IMR-90 (cell line): ENCODE results near the gene CAP2. TPM values are rescaled to one million over a fixed set of nuclear protein-coding genes. Genes with fewer than 3 reads are reported as not detected.

ENCODE experiments used
- ATAC-seq: fragments of 200-7000 bp; cut with Tn5 transposase; 2 replicates; pipeline ENCODE4 v1.9.1; 2020; ENCODE audit warnings: low read depth, mild to moderate bottlenecking, moderate library complexity
- BruUV-seq: library from RNA; stranded (reverse); fragments of 400-500 nt; replicated peaks from 2 replicates; lab custom pipeline; 2021; lab: Mats Ljungman, UMichigan
- CTCF ChIA-PET: fragments of 300-600 bp; formaldehyde crosslinking; extraction: SDS; loops from one replicate; lab custom pipeline; 2021; ENCODE audit warnings: antibody characterized with exemption; lab: Yijun Ruan, JAX
- POLR2A ChIA-PET: fragments of 300-600 bp; sonication (Branson Sonifier 250); formaldehyde crosslinking; loops from one replicate; lab custom pipeline; 2022; ENCODE audit warnings: antibody characterized with exemption; ENCODE audit not compliant: unreplicated experiment; lab: Charles Lee
- DNase-seq: peaks from one replicate; pipeline ENCODE4 v3.0.0; 2013
- H2AFZ ChIP-seq: replicated peaks from 2 replicates; pipeline ENCODE3; 2013; ENCODE audit warnings: low read length, mild to moderate bottlenecking; ENCODE audit not compliant: poor library complexity
- H2AK5ac ChIP-seq: 2 replicates; pipeline ENCODE4 v1.6.1; 2013; ENCODE audit warnings: low read depth, low read length, inconsistent platforms
- H2AK9ac ChIP-seq: replicated peaks from 2 replicates; pipeline ENCODE3; 2013; ENCODE audit warnings: mild to moderate bottlenecking, low read depth, low read length, moderate library complexity; ENCODE audit not compliant: poor library complexity
- H2BK120ac ChIP-seq: 2 replicates; pipeline ENCODE4 v1.6.1; 2013; ENCODE audit warnings: low read depth, low read length, inconsistent platforms
- H2BK15ac ChIP-seq: 3 replicates; pipeline ENCODE4 v1.6.1; 2013; ENCODE audit warnings: low read depth, low read length, inconsistent platforms
- H2BK20ac ChIP-seq: 2 replicates; pipeline ENCODE4 v1.6.1; 2013; ENCODE audit warnings: low read depth, mild to moderate bottlenecking, inconsistent platforms, low read length, moderate library complexity
- H2BK5ac ChIP-seq: 2 replicates; pipeline ENCODE4 v1.6.1; 2013; ENCODE audit warnings: mild to moderate bottlenecking, low read depth, low read length, inconsistent platforms; ENCODE audit not compliant: poor library complexity, severe bottlenecking
- H3K14ac ChIP-seq: replicated peaks from 2 replicates; pipeline ENCODE4 v1.6.1; 2013; ENCODE audit warnings: low read depth, low read length, inconsistent platforms
- H3K18ac ChIP-seq: 2 replicates; pipeline ENCODE4 v1.6.1; 2013; ENCODE audit warnings: low read depth, low read length, control low read depth
- H3K23ac ChIP-seq: 2 replicates; pipeline ENCODE4 v1.6.1; 2013; ENCODE audit warnings: low read depth, low read length, inconsistent platforms
- H3K27ac ChIP-seq: 2 replicates; pipeline ENCODE4 v1.5.1; 2013; ENCODE audit warnings: mild to moderate bottlenecking, control low read depth, low read length; ENCODE audit not compliant: insufficient read depth
- H3K27me3 ChIP-seq: 2 replicates; pipeline ENCODE4 v1.6.1; 2013; ENCODE audit warnings: low read length; ENCODE audit not compliant: control insufficient read depth, insufficient read depth
- H3K36me3 ChIP-seq: 2 replicates; pipeline ENCODE4 v1.6.1; 2013; ENCODE audit warnings: low read length, mixed read lengths; ENCODE audit not compliant: control insufficient read depth, insufficient read depth
- H3K4ac ChIP-seq: 2 replicates; pipeline ENCODE4 v1.6.1; 2013; ENCODE audit warnings: low read depth, low read length, inconsistent platforms
- H3K4me1 ChIP-seq: 2 replicates; pipeline ENCODE4 v1.6.1; 2013; ENCODE audit warnings: low read length, mixed read lengths; ENCODE audit not compliant: control insufficient read depth, insufficient read depth
- H3K4me2 ChIP-seq: 2 replicates; pipeline ENCODE4 v1.6.1; 2013; ENCODE audit warnings: low read depth, mild to moderate bottlenecking, control low read depth, low read length, moderate library complexity
- H3K4me3 ChIP-seq: 2 replicates; pipeline ENCODE4 v1.5.1; 2013; ENCODE audit warnings: low read depth, mild to moderate bottlenecking, control low read depth, low read length, moderate library complexity; ENCODE audit not compliant: insufficient read depth
- H3K56ac ChIP-seq: 2 replicates; pipeline ENCODE4 v1.6.1; 2013; ENCODE audit warnings: low read length, inconsistent platforms; ENCODE audit not compliant: insufficient read depth; ENCODE audit errors: extremely low read depth
- H3K79me1 ChIP-seq, 2 experiments: 2 replicates each; pipeline ENCODE4 v1.6.1; 2013; ENCODE audit warnings: low read length in 2 of 2, inconsistent platforms in 1 of 2, low read depth in 1 of 2
- H3K9ac ChIP-seq: 2 replicates; pipeline ENCODE4 v1.6.1; 2013; ENCODE audit warnings: low read depth, low read length, control low read depth
- H3K9me1 ChIP-seq: 2 replicates; pipeline ENCODE4 v1.6.1; 2013; ENCODE audit warnings: low read length, inconsistent platforms; ENCODE audit not compliant: insufficient read depth
- H3K9me3 ChIP-seq: 2 replicates; pipeline ENCODE4 v1.6.1; 2013; ENCODE audit warnings: low read length; ENCODE audit not compliant: control insufficient read depth, insufficient read depth
- H4K20me1 ChIP-seq: 2 replicates; pipeline ENCODE4 v1.6.1; 2013; ENCODE audit warnings: low read length, inconsistent platforms; ENCODE audit not compliant: insufficient read depth
- H4K5ac ChIP-seq: 2 replicates; pipeline ENCODE4 v1.6.1; 2013; ENCODE audit warnings: mild to moderate bottlenecking, low read depth, low read length, control low read depth
- H4K8ac ChIP-seq, 2 experiments: 2 replicates each; pipeline ENCODE4 v1.6.1; 2013; ENCODE audit warnings: low read depth in 2 of 2, low read length in 2 of 2, control low read depth in 1 of 2, inconsistent platforms in 1 of 2
- H4K91ac ChIP-seq: 2 replicates; pipeline ENCODE4 v1.6.1; 2013; ENCODE audit warnings: low read depth, low read length, inconsistent platforms; ENCODE audit not compliant: insufficient read depth
- BHLHE40 ChIP-seq: fragments of 150-350 bp; IDR thresholded peaks from 2 replicates; pipeline ENCODE4 v1.6.1; 2016; ENCODE audit warnings: mild to moderate bottlenecking, low read depth, low read length
- CEBPB ChIP-seq: IDR thresholded peaks from 2 replicates; pipeline ENCODE4 v1.6.1; 2012; ENCODE audit warnings: low read depth, low read length, improper control_type of control experiment
- CTCF ChIP-seq: conservative IDR thresholded peaks from 2 replicates; pipeline ENCODE4 v1.5.1; 2012; ENCODE audit warnings: mild to moderate bottlenecking, low read depth, low read length, improper control_type of control experiment
- FOS ChIP-seq: fragments of 150-350 bp; IDR thresholded peaks from 2 replicates; pipeline ENCODE4 v1.6.1; 2016; ENCODE audit warnings: low read depth, low read length
- MAFK ChIP-seq: IDR thresholded peaks from 2 replicates; pipeline ENCODE4 v1.6.1; 2012; ENCODE audit warnings: low read depth, low read length, improper control_type of control experiment
- MAZ ChIP-seq: IDR thresholded peaks from 2 replicates; pipeline ENCODE4 v1.6.1; 2012; ENCODE audit warnings: low read depth, mild to moderate bottlenecking, low read length, improper control_type of control experiment, moderate library complexity, borderline replicate concordance
- RAD21 ChIP-seq: IDR thresholded peaks from 2 replicates; pipeline ENCODE4 v1.6.1; 2012; ENCODE audit warnings: low read length, improper control_type of control experiment
- WGBS, 2 experiments: methylation state at CpG; one replicate each; pipeline versions ENCODE4 v1.1.5 to v1.1.7; 2013; ENCODE audit warnings: missing lambda C conversion rate in 2 of 2; ENCODE audit not compliant: insufficient read length in 1 of 2; ENCODE audit errors: extremely low coverage in 2 of 2; 5-methylcytosine and 5-hydroxymethylcytosine counted together
- dilution Hi-C: fragments of 300-500 bp; cut with HindIII; formaldehyde crosslinking; loops from one replicate; pipeline ENCODE4 v1.14.3; 2018; ENCODE audit warnings: low sequenced_read_pairs; ENCODE audit not compliant: unreplicated experiment
- in situ Hi-C: fragments of 300-500 bp; cut with MboI; formaldehyde crosslinking; loops from 3 replicates; pipeline ENCODE4 v1.14.3; 2019; ENCODE audit warnings: low sequenced_read_pairs, inconsistent platforms, mixed read lengths
- intact Hi-C: fragments of 100-400 bp; cut with micrococcal nuclease; formaldehyde crosslinking; loops from 2 replicates; pipeline ENCODE4 v1.10.0; 2022
- polyA plus RNA-seq, 3 experiments: library from polyadenylated mRNA; depleted of rRNA; stranded (reverse); fragments of >200 nt; gene quantifications; 2 replicates each; pipeline ENCODE4 v1.2.3, GENCODE V29; 2012; ENCODE audit warnings: low replicate concordance in 1 of 3
- total RNA-seq: library from RNA; depleted of rRNA; stranded (reverse); fragments of >200 nt; gene quantifications from 2 replicates; pipeline ENCODE4 v1.2.3, GENCODE V29; 2012

CAP2 gene
- total and polyA plus RNA-seq, 2 of the 4 experiments (the other 2 are of a cell fraction), result 14.5 to 27.5 TPM

- Histone ChIP-seq H3K56ac (no peak overlapping the region), H3K18ac (no peak overlapping the region), H3K4me1 (peaks cover 5% of the 10 kb centered on the region), H4K8ac (peak overlapping the region in 1 of 2 experiments; percentile 57; a peak in 2 of 4 replicates), H3K4me3 (no peak overlapping the region), H2BK120ac (peak overlapping the region; percentile 48; the same call in 1 of the 2 replicates), H3K9me3 (no peaks in the 10 kb centered on the region), H4K91ac (no peak overlapping the region), H4K5ac (no peak overlapping the region; the same call in 1 of the 2 replicates), H3K9ac (no peak overlapping the region), H3K14ac (peak overlapping the region; percentile 41), H4K20me1 (peaks cover 3% of the 10 kb centered on the region; the same call in 1 of the 2 replicates), H3K27me3 (no peaks in the 10 kb centered on the region), H2AFZ (peak overlapping the region; percentile 82), H3K4me2 (peak overlapping the region; percentile 52), H2BK15ac (no peak overlapping the region), H3K36me3 (peaks cover 3% of the 10 kb centered on the region; the same call in 1 of the 2 replicates), H2AK5ac (no peak overlapping the region; the same call in 1 of the 2 replicates), H3K27ac (no peak overlapping the region), H3K79me1 (no peaks in the 10 kb centered on the region; a peak in 1 of 4 replicates), H2BK20ac (peak overlapping the region; percentile 23; the same call in 1 of the 2 replicates), H3K9me1 (peaks cover 10% of the 10 kb centered on the region), H3K23ac (peak overlapping the region; percentile 69; the same call in 1 of the 2 replicates), H3K4ac (peak overlapping the region; percentile 48; the same call in 1 of the 2 replicates), H2BK5ac (peak overlapping the region; percentile 29), H2AK9ac (peak overlapping the region; percentile 89)
- ATAC-seq, result peak; percentile 80
- intact Hi-C loops (loop anchor here (5.0 kb wide), 1 partner anchor 38 kb away; no protein-coding TSS in a partner anchor), in situ Hi-C loops (no loop called here), dilution Hi-C loops (no loop called here)
- POLR2A ChIA-PET, result no interaction called here
- CTCF ChIA-PET, result no interaction called here
- BruUV-seq, result no TSS peak
- WGBS, 2 experiments, result 67% methylated on average over 1 of the region's 5 CpGs; no CpG with 5 or more reads in 1 of the 2 experiments
- peak; percentile 53 for DNase-seq
- TF ChIP-seq CTCF (no peak), RAD21 (no peak), CEBPB (no peak), MAFK (no peak), MAZ (0 out of 2 replicates have a peak, but pooled peaks have one; percentile 21), BHLHE40 (peak; percentile 5; the same call in 1 of the 2 replicates), FOS (no peak)
Observed at GRCh38 chr6:17519120-17519519, 125.7 kb downstream of the CAP2 start.
